Activated naive CD4-positive, alpha-beta T cell treated with anti-CD3 and anti-CD28 coated beads, Interleukin-2, amount 50 U/mL, for 72 hours (primary cell): ENCODE measurements around the gene CCNY. TPM values are rescaled to one million over a fixed set of nuclear protein-coding genes. Genes with fewer than 3 reads are reported as not detected.

ENCODE experiments used
- ATAC-seq, 2 donors: fragments of 150-1000 bp; cut with Tn5 transposase; 2 replicates each; pipeline ENCODE4 v1.10.0; 2021; ENCODE audit warnings: mild to moderate bottlenecking in 2 of 2, moderate library complexity in 2 of 2
- DNase-seq, 2 donors: peaks; one replicate each; pipeline ENCODE4 v3.0.0; 2021 to 2022; ENCODE audit warnings: low spot score in 2 of 2
- H3K27ac Mint-ChIP-seq, 2 donors: one replicate each; pipeline ENCODE4 v1.8.0; 2022; ENCODE audit warnings: mild to moderate bottlenecking in 2 of 2, mixed read lengths in 2 of 2
- H3K36me3 Mint-ChIP-seq, 2 donors: one replicate each; pipeline ENCODE4 v1.8.0; 2022; ENCODE audit warnings: mixed read lengths in 2 of 2
- H3K9me3 Mint-ChIP-seq, 2 donors: one replicate each; pipeline ENCODE4 v1.8.0; 2022; ENCODE audit warnings: mixed read lengths in 2 of 2
- total RNA-seq, 2 donors: library from RNA; stranded (reverse); gene quantifications; one replicate each; pipeline ENCODE4 v1.2.3, GENCODE V29; 2022

CCNY gene
- total RNA-seq, 2 donors from 2014 or later = 31.4 to 44.2 TPM

DNA sequence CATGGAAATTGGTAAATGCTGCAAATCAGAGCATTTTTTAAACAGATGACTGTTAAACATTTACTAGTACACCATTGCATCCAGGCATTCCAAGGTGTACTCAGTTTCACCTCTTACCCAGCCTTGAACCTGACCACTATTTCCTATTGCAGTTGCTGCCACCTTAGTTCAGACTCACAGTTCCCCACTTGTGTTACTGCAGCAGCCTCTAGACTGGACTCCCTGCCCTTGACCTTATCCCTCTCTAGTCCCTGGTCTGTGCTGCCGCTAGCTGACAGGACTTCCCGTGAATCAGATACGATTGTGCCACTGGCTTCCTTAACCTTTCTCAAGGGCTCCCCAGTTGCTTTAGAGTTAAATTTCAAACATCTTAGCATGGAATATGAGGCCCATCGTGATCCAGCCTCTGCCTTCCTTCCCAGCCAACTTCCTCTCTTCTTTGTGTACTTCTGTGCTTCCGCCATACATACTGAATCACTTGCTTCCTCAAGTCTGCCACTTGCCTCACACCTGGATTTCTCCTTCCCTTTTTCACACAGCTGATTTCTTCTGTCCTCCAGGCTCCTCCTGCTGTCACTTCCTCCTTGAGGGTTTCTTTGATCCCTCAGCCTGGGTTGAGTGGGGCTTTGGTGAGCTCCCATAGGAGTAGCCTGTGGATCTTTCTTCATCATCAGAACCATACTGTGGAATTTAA, 150.1 kb downstream of the CCNY start:
- Mint-ChIP-seq H3K36me3 (peaks cover 0 to 7% of the 10 kb centered on the region in 2 donors), H3K27ac (peak overlapping the region; percentile 4 to 24), H3K9me3 (no peaks in the 10 kb centered on the region)
- ATAC-seq (no peak), DNase-seq (no peak)

DNA sequence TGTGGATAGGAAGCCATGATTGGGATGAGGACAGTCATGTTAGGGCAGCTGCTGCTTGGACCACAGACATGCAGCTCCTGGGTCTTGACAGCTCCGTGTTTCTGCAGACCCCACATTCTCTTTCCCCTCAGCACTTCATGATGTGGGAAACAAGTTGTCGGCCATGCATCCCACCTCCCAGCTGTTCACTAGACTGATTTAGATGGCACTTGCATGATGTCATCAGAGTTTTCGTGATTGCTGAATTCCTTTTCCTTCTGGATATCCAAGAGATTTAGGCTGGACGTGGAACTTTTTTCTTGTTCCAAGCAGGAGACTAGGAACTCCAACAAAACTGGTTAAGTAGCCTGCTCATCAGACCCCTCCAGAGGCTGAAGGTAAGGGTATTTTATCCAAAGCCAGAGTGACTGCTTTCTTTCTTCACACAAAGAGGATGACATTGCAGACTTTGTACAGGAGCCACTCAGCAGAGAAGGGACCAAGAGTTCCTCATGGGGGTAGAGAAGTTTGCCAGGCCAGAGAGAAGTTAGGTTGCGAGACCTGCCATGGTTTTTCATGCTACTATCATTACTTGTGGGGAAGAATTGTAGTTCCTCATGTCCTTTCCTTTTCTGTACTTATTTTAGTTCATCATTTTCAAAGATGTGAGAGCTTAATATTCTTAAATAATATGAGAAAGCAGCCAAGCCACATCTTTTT, 151.2 kb downstream of the CCNY start:
- Mint-ChIP-seq H3K36me3 (peaks cover 0 to 7% of the 10 kb centered on the region in 2 donors), H3K27ac (no peak overlapping the region), H3K9me3 (no peaks in the 10 kb centered on the region)
- ATAC-seq = no peak
- no peak for DNase-seq

DNA sequence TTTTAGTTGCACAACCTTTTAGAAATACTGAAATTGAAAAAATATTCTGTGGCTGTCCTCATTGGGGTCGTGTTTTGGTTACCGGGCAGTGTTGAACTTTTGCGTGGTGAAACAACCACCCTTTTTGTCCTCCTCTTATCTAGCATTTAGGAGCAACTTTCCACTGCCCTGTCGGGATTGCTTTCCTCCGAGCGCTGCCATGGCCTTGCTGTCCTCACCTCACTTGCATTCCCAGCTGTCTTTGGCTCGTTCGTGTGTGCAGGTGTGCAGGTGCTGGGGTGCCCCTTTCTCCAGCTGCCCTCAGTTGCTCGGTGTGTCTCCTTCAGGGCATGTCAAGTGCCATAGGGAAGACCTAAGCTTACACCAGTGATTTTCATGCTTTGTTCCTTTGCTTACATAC, 151.9 kb downstream of the CCNY start:
- H3K9me3 Mint-ChIP-seq = no peaks in the 10 kb centered on the region
- DNase-seq (no peak), ATAC-seq (no peak)
- no peak overlapping the region for H3K27ac Mint-ChIP-seq
- peaks cover 0 to 7% of the 10 kb centered on the region in 2 donors for H3K36me3 Mint-ChIP-seq

DNA sequence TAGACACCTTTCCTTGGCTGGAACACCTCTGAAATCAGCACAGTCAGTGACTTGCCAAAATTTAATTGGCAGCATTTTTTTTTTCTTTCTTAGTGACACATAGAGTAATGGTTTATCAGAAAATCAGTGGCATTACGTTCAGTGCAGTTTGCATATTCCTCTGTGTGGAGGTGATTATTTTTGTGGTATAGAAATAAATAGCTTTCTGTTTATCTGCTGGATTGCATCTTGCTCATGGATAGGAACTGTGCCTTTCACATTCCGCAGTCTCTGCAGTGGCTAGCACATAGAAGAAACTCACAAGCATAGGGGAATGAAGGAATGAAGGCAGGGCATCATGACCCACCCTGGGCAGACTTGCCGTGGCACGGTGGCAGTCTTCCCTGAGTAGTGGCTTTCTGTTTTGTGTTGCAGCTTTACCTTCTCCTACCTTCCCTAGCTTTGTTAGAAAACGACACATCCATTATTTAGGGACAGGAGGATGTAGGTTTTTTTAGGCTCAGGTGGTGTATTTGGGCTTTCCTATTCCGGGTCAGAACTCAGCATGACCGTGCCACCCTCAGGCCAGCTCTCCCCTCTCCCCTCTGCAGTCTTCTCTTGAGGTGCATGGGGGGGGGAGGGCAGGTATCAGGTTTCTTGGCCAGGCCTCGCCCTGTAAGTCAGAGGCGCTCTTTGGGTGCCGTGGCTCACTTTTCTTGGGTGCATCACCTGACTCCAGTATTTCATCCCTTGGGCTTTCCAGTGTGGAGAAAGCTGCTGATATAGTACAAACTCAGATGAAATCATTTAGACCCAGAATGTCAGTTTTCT, 156.3 kb downstream of the CCNY start:
- DNase-seq (no peak), ATAC-seq (no peak)
- Mint-ChIP-seq H3K27ac (peak overlapping the region; percentile 25 to 56), H3K9me3 (no peaks in the 10 kb centered on the region), H3K36me3 (no peaks in the 10 kb centered on the region)

- Mint-ChIP-seq H3K36me3 (no peaks in the 10 kb centered on the region), H3K9me3 (no peaks in the 10 kb centered on the region), H3K27ac (peak overlapping the region in 1 of 2 donors; percentile 26)
- DNase-seq (no peak), ATAC-seq (no peak)
These were observed 157.1 kb downstream of the CCNY start for GRCh38 chr10:35493196-35494118.

DNA sequence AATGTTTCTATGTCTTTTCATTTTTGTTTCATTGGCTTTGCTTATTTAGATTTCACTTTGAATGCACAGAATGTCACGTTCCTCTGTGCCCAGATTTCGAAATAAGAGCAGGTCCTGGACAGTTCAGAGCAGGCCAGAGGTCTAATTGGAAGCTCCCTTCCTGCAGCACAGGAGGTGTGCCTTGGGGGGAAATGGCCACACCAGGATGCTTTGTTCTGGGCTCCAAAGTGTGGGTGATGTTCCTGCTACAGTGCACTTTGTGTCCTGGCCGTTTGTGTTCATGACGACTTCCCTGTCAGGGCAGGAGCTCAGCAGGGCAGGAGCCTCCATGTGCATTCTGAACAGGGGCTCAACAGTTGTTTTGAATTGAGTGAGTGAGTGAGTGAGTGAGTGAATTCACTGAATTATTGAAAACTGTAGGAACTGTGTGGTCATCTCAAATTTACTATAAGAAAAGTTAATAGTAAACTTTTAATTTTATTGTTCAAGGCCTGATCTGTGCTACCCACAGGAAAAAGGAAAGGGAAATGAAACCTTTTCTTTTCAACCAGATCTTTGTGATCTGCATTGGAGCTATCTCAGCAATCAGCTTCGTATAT, 159.3 kb downstream of the CCNY start:
- H3K36me3 Mint-ChIP-seq = peaks cover 0 to 4% of the 10 kb centered on the region in 2 donors
- ATAC-seq = peak in 1 of 2 donors; percentile 40
- no peak for DNase-seq
- H3K27ac Mint-ChIP-seq = peak overlapping the region in 1 of 2 donors; percentile 31
- no peaks in the 10 kb centered on the region for H3K9me3 Mint-ChIP-seq

DNA sequence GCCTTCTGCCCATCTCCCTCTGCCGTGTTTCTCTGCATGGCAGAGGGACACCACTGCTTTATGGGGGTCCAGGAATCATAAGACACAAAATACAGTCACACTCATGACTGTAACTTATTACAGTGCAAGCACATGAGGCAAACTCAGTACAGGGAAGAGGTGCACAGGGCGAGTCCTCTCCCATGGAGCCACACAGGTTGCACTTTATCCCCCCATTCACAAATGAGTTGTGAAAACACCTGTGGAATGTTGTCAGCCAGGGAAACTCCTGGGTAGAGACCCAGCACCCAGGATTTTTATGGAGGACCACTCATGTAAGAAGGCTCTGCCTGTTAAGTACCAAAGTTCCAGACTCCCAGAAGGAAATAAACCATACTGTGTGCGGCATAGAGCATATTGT, 161.6 kb downstream of the CCNY start:
- DNase-seq (no peak), ATAC-seq (no peak)
- Mint-ChIP-seq H3K27ac (no peak overlapping the region), H3K9me3 (no peaks in the 10 kb centered on the region), H3K36me3 (peaks cover 0 to 4% of the 10 kb centered on the region in 2 donors)

GRCh38 chr10:35498693-35499092, 162.4 kb downstream of the CCNY start:
- no peak overlapping the region for H3K27ac Mint-ChIP-seq
- no peaks in the 10 kb centered on the region for H3K9me3 Mint-ChIP-seq
- H3K36me3 Mint-ChIP-seq = peaks cover 0 to 4% of the 10 kb centered on the region in 2 donors

DNA sequence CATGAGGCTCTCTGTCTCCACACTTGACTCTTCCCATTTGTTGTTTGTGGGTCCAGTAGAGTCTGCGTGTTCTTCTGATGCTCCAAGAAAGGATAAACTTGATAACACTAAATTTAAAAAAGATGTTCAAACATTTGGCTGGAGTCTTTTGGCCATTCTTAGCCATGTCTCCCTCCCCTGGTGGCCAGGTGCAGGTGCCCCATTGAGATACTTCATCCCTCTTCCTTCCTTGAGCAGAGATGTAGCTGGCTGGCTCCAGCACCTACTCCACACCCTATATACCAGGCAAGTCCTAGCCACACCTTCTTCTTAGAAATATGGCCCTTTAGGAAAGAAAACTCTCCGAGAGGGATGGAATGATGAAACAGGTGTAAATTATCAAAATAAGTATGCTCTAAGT, 165.6 kb downstream of the CCNY start:
- DNase-seq = no peak
- no peaks in the 10 kb centered on the region for H3K9me3 Mint-ChIP-seq
- no peak for ATAC-seq
- H3K27ac Mint-ChIP-seq = peak overlapping the region in 1 of 2 donors; percentile 23
- H3K36me3 Mint-ChIP-seq = peaks cover 0 to 4% of the 10 kb centered on the region in 2 donors

More at GRCh38 chr10:35498693-35499092, 162.4 kb downstream of the CCNY start:
- DNase-seq (no peak), ATAC-seq (no peak)

GRCh38 chr10:35502692-35503091, 166.4 kb downstream of the CCNY start:
- H3K9me3 Mint-ChIP-seq = no peaks in the 10 kb centered on the region

DNA sequence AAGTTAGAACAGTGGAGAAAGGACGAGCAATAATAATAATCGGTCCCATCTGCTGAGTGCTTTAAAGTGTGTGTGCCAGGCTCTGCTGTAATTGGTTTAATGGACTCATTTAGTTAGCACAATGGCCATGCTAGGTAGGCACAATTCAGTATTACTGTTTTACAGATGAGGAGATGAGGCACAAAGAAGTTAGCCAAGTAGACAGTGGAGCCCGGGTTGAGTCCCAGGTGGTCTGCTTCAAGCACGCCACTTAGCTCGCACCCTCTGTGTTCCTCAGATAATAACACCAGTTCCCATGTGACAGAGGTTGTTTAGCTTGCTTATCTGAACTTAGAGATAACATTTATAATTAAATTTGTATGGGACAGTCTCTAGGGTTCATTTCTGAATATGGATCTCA, 167.3 kb downstream of the CCNY start:
- no peak for DNase-seq
- Mint-ChIP-seq H3K36me3 (peaks cover 0 to 4% of the 10 kb centered on the region in 2 donors), H3K27ac (no peak overlapping the region), H3K9me3 (no peaks in the 10 kb centered on the region)
- no peak for ATAC-seq

More at GRCh38 chr10:35502692-35503091, 166.4 kb downstream of the CCNY start:
- Mint-ChIP-seq H3K36me3 (peaks cover 0 to 4% of the 10 kb centered on the region in 2 donors), H3K27ac (no peak overlapping the region)
- ATAC-seq = no peak
- no peak for DNase-seq

DNA sequence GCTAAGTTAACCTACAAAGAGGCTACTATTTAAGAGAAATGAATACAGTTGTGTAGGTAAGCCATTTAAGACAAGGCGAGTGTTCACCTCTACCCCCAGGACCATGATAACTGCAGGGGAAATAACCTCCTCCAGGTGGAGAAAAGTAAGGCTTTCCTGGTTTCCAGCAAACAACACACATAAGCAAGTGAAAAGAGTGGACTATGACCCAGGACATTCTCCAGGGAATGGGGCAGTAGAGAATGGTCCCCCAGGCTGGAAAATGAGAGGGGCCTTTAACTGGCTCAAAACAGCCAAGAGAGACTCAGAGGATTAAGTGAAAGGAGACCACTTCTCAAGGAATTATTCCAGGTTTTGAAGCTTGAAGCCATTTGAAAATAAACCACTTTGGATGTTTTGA, 167.8 kb downstream of the CCNY start:
- Mint-ChIP-seq H3K27ac (no peak overlapping the region), H3K36me3 (peaks cover 0 to under 1% of the 10 kb centered on the region in 2 donors), H3K9me3 (no peaks in the 10 kb centered on the region)
- DNase-seq = no peak
- no peak for ATAC-seq

DNA sequence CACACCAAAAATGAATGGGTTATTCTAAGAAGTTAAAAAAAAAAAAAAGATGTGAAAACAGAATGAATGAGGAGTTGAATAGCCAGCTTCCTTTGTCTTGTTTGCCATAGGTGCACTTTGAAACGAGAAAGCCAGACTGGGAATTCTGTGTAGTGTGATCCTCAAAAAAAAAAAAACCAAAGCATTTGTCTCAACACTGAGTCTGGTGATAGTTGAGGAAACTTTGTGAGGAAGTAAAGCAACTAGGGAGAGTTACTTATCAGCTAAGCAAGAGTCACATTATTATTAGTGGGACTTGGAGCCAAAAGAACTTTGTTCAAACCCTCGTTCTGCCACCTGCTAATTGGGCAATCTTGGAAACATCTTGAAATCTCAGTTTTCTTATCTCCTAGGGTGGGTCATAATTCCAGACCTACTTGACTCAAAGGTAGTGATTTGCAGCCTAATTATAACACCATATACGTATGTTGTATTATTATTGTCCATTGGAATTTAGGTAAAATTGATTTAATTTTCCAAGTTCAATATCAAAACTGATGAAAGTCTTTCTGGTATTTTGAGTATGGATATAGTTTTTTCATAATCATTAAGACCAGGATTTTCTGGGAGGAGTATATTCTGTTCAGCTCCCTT, 169.0 kb downstream of the CCNY start:
- ATAC-seq = no peak
- no peaks in the 10 kb centered on the region for H3K9me3 Mint-ChIP-seq
- no peaks in the 10 kb centered on the region for H3K36me3 Mint-ChIP-seq
- no peak overlapping the region for H3K27ac Mint-ChIP-seq
- DNase-seq = no peak

GRCh38 chr10:35506741-35507140, 170.4 kb downstream of the CCNY start:
- Mint-ChIP-seq H3K27ac (no peak overlapping the region), H3K9me3 (no peaks in the 10 kb centered on the region), H3K36me3 (peaks cover 5% of the 10 kb centered on the region in 2 donors)
- no peak for DNase-seq
- no peak for ATAC-seq

- no peak for DNase-seq
- ATAC-seq = no peak
- Mint-ChIP-seq H3K27ac (no peak overlapping the region), H3K36me3 (peaks cover 5% of the 10 kb centered on the region in 2 donors), H3K9me3 (no peaks in the 10 kb centered on the region)
These were observed 171.3 kb downstream of the CCNY start for GRCh38 chr10:35507519-35508109.
